A673 (cell line): ENCODE data around the gene CENPX.

Source experiments
- CTCF ChIP-seq: fragments of 300-800, 200-600 bp; sonication (generic); conservative IDR thresholded peaks from 2 replicates; pipeline ENCODE4 v1.5.1; 2017; ENCODE audit warnings: low read depth, mild to moderate bottlenecking, antibody characterized with exemption, low read length, moderate library complexity, mixed read lengths
- EZH2 ChIP-seq: fragments of 200-600 bp; sonication (generic); IDR thresholded peaks from 2 replicates; pipeline ENCODE4 v1.6.1; 2017; ENCODE audit warnings: borderline replicate concordance, low read depth, mild to moderate bottlenecking, mixed read lengths, antibody characterized with exemption, low read length; ENCODE audit not compliant: poor library complexity, severe bottlenecking

GRCh38 chr17:82020572-82021106, 2.0 kb downstream of the CENPX start:
- TF ChIP-seq CTCF (no peak), EZH2 (no peak)
